Suprapubic skin (tissue), 4 donors: Measurements from ENCODE around the gene TGFBR3.

Source experiments
- CTCF ChIP-seq, 2 donors: fragments of 200-600 bp in 1 of 2; fragments of 450-650 bp in 1 of 2; sonication (generic) in 1 of 2; IDR thresholded peaks; one replicate each; pipeline ENCODE4 v1.5.1; 2016 to 2019; ENCODE audit warnings: antibody characterized with exemption in 2 of 2, mild to moderate bottlenecking in 1 of 2, moderate library complexity in 1 of 2
- POLR2A ChIP-seq, 2 donors: fragments of 450-650 bp; IDR thresholded peaks; one replicate each; pipeline ENCODE4 v1.6.1; 2017; ENCODE audit warnings: antibody characterized with exemption in 2 of 2, mild to moderate bottlenecking in 2 of 2, moderate library complexity in 2 of 2
- POLR2AphosphoS5 ChIP-seq, 3 donors: sonication (generic); formaldehyde crosslinking; IDR thresholded peaks; one replicate each; pipeline ENCODE4 v1.6.1; 2017; ENCODE audit warnings: antibody characterized with exemption in 3 of 3

- TF ChIP-seq POLR2A (IDR thresholded peaks at IDR 0.05) (no peak), CTCF (IDR thresholded peaks at IDR 0.05) (no peak), POLR2AphosphoS5 (IDR thresholded peaks at IDR 0.05) (peak; percentile 64 to 92 (median 88))
These were observed 134.7 kb downstream of the TGFBR3 start for GRCh38 chr1:91751275-91751674.
